ENCODE results near the gene NDC1.
"Not testable (repeated sequence)": the region's sequence is repeated elsewhere in the genome, so short reads cannot be mapped to it uniquely, and the experiment has no call there.

The NDC1 gene

GRCh38 chr1:53763911-53764310, 74.2 kb downstream of the NDC1 start:
- DNase-seq (ENCODE audit: low read depth): no peak

- DNase-seq (ENCODE audit: low read depth): no peak
These were observed 74.6 kb downstream of the NDC1 start for GRCh38 chr1:53763461-53763860.

- not testable (repeated sequence) for DNase-seq (ENCODE audit: low read depth)
These were observed 77.6 kb downstream of the NDC1 start for GRCh38 chr1:53760497-53760896.

GRCh38 chr1:53755874-53756273, 82.2 kb downstream of the NDC1 start:
- no peak for DNase-seq (ENCODE audit: low read depth)

- no peak for DNase-seq (ENCODE audit: low read depth)
These were observed 83.4 kb downstream of the NDC1 start for GRCh38 chr1:53754484-53755312.

GRCh38 chr1:53752281-53752680, 85.8 kb downstream of the NDC1 start:
- DNase-seq (ENCODE audit: low read depth): no peak

GRCh38 chr1:53747841-53748240, 90.3 kb downstream of the NDC1 start:
- DNase-seq (ENCODE audit: low read depth): no peak

- no peak for DNase-seq (ENCODE audit: low read depth)
These were observed 97.4 kb downstream of the NDC1 start for GRCh38 chr1:53740621-53741105.

- peak; percentile 5 for DNase-seq (ENCODE audit: low read depth)
These were observed 98.9 kb downstream of the NDC1 start, which contains the start of gene GLIS1 for GRCh38 chr1:53739109-53739681. Gene GLIS1 (minus strand): TSS chr1:53739164. CDS start chr1:53738064, 1,100 bp downstream.

- no peak for DNase-seq (ENCODE audit: low read depth)
These were observed 99.6 kb downstream of the NDC1 start for GRCh38 chr1:53738205-53739108.

GRCh38 chr1:53737648-53738204, 100.4 kb downstream of the NDC1 start:
- DNase-seq (ENCODE audit: low read depth): no peak

- DNase-seq (ENCODE audit: low read depth): no peak
These were observed 101.8 kb downstream of the NDC1 start for GRCh38 chr1:53736290-53736689.

GRCh38 chr1:53735681-53736080, 102.4 kb downstream of the NDC1 start:
- DNase-seq (ENCODE audit: low read depth): no peak

GRCh38 chr1:53735261-53735660, 102.8 kb downstream of the NDC1 start:
- DNase-seq (ENCODE audit: low read depth): no peak

GRCh38 chr1:53734650-53735211, 103.4 kb downstream of the NDC1 start:
- DNase-seq (ENCODE audit: low read depth): no peak

GRCh38 chr1:53733975-53734649, 104.0 kb downstream of the NDC1 start:
- DNase-seq (ENCODE audit: low read depth): no peak

- no peak for DNase-seq (ENCODE audit: low read depth)
These were observed 104.6 kb downstream of the NDC1 start for GRCh38 chr1:53733447-53733931.

- no peak for DNase-seq (ENCODE audit: low read depth)
These were observed 105.2 kb downstream of the NDC1 start for GRCh38 chr1:53732912-53733317.

GRCh38 chr1:53732409-53732808, 105.7 kb downstream of the NDC1 start:
- no peak for DNase-seq (ENCODE audit: low read depth)

- DNase-seq (ENCODE audit: low read depth): no peak
These were observed 106.3 kb downstream of the NDC1 start for GRCh38 chr1:53731779-53732305.

All from stimulated activated CD4-positive, alpha-beta T cell treated with anti-CD3 and anti-CD28 coated beads, Interleukin-2, amount 100 ng/mL, for 4 hours (primary cell).